IMR-90 (cell line): Measurements from ENCODE around the gene SNRNP70. TPM values are rescaled to one million over a fixed set of nuclear protein-coding genes. Genes with fewer than 3 reads are reported as not detected.

ENCODE experiments used
- ATAC-seq: fragments of 200-7000 bp; cut with Tn5 transposase; 2 replicates; pipeline ENCODE4 v1.9.1; 2020; ENCODE audit warnings: low read depth, mild to moderate bottlenecking, moderate library complexity
- BruUV-seq: library from RNA; stranded (reverse); fragments of 400-500 nt; replicated peaks from 2 replicates; lab custom pipeline; 2021; lab: Mats Ljungman, UMichigan
- CTCF ChIA-PET: fragments of 300-600 bp; formaldehyde crosslinking; extraction: SDS; loops from one replicate; lab custom pipeline; 2021; ENCODE audit warnings: antibody characterized with exemption; lab: Yijun Ruan, JAX
- POLR2A ChIA-PET: fragments of 300-600 bp; sonication (Branson Sonifier 250); formaldehyde crosslinking; loops from one replicate; lab custom pipeline; 2022; ENCODE audit warnings: antibody characterized with exemption; ENCODE audit not compliant: unreplicated experiment; lab: Charles Lee
- DNase-seq: peaks from one replicate; pipeline ENCODE4 v3.0.0; 2013
- H2AFZ ChIP-seq: replicated peaks from 2 replicates; pipeline ENCODE3; 2013; ENCODE audit warnings: low read length, mild to moderate bottlenecking; ENCODE audit not compliant: poor library complexity
- H2AK5ac ChIP-seq: 2 replicates; pipeline ENCODE4 v1.6.1; 2013; ENCODE audit warnings: low read depth, low read length, inconsistent platforms
- H2AK9ac ChIP-seq: replicated peaks from 2 replicates; pipeline ENCODE3; 2013; ENCODE audit warnings: mild to moderate bottlenecking, low read depth, low read length, moderate library complexity; ENCODE audit not compliant: poor library complexity
- H2BK120ac ChIP-seq: 2 replicates; pipeline ENCODE4 v1.6.1; 2013; ENCODE audit warnings: low read depth, low read length, inconsistent platforms
- H2BK15ac ChIP-seq: 3 replicates; pipeline ENCODE4 v1.6.1; 2013; ENCODE audit warnings: low read depth, low read length, inconsistent platforms
- H2BK20ac ChIP-seq: 2 replicates; pipeline ENCODE4 v1.6.1; 2013; ENCODE audit warnings: low read depth, mild to moderate bottlenecking, inconsistent platforms, low read length, moderate library complexity
- H2BK5ac ChIP-seq: 2 replicates; pipeline ENCODE4 v1.6.1; 2013; ENCODE audit warnings: mild to moderate bottlenecking, low read depth, low read length, inconsistent platforms; ENCODE audit not compliant: poor library complexity, severe bottlenecking
- H3K14ac ChIP-seq: replicated peaks from 2 replicates; pipeline ENCODE4 v1.6.1; 2013; ENCODE audit warnings: low read depth, low read length, inconsistent platforms
- H3K18ac ChIP-seq: 2 replicates; pipeline ENCODE4 v1.6.1; 2013; ENCODE audit warnings: low read depth, low read length, control low read depth
- H3K23ac ChIP-seq: 2 replicates; pipeline ENCODE4 v1.6.1; 2013; ENCODE audit warnings: low read depth, low read length, inconsistent platforms
- H3K27ac ChIP-seq: 2 replicates; pipeline ENCODE4 v1.5.1; 2013; ENCODE audit warnings: mild to moderate bottlenecking, control low read depth, low read length; ENCODE audit not compliant: insufficient read depth
- H3K27me3 ChIP-seq: 2 replicates; pipeline ENCODE4 v1.6.1; 2013; ENCODE audit warnings: low read length; ENCODE audit not compliant: control insufficient read depth, insufficient read depth
- H3K36me3 ChIP-seq: 2 replicates; pipeline ENCODE4 v1.6.1; 2013; ENCODE audit warnings: low read length, mixed read lengths; ENCODE audit not compliant: control insufficient read depth, insufficient read depth
- H3K4ac ChIP-seq: 2 replicates; pipeline ENCODE4 v1.6.1; 2013; ENCODE audit warnings: low read depth, low read length, inconsistent platforms
- H3K4me1 ChIP-seq: 2 replicates; pipeline ENCODE4 v1.6.1; 2013; ENCODE audit warnings: low read length, mixed read lengths; ENCODE audit not compliant: control insufficient read depth, insufficient read depth
- H3K4me2 ChIP-seq: 2 replicates; pipeline ENCODE4 v1.6.1; 2013; ENCODE audit warnings: low read depth, mild to moderate bottlenecking, control low read depth, low read length, moderate library complexity
- H3K4me3 ChIP-seq: 2 replicates; pipeline ENCODE4 v1.5.1; 2013; ENCODE audit warnings: low read depth, mild to moderate bottlenecking, control low read depth, low read length, moderate library complexity; ENCODE audit not compliant: insufficient read depth
- H3K56ac ChIP-seq: 2 replicates; pipeline ENCODE4 v1.6.1; 2013; ENCODE audit warnings: low read length, inconsistent platforms; ENCODE audit not compliant: insufficient read depth; ENCODE audit errors: extremely low read depth
- H3K79me1 ChIP-seq, 2 experiments: 2 replicates each; pipeline ENCODE4 v1.6.1; 2013; ENCODE audit warnings: low read length in 2 of 2, inconsistent platforms in 1 of 2, low read depth in 1 of 2
- H3K9ac ChIP-seq: 2 replicates; pipeline ENCODE4 v1.6.1; 2013; ENCODE audit warnings: low read depth, low read length, control low read depth
- H3K9me1 ChIP-seq: 2 replicates; pipeline ENCODE4 v1.6.1; 2013; ENCODE audit warnings: low read length, inconsistent platforms; ENCODE audit not compliant: insufficient read depth
- H3K9me3 ChIP-seq: 2 replicates; pipeline ENCODE4 v1.6.1; 2013; ENCODE audit warnings: low read length; ENCODE audit not compliant: control insufficient read depth, insufficient read depth
- H4K20me1 ChIP-seq: 2 replicates; pipeline ENCODE4 v1.6.1; 2013; ENCODE audit warnings: low read length, inconsistent platforms; ENCODE audit not compliant: insufficient read depth
- H4K5ac ChIP-seq: 2 replicates; pipeline ENCODE4 v1.6.1; 2013; ENCODE audit warnings: mild to moderate bottlenecking, low read depth, low read length, control low read depth
- H4K8ac ChIP-seq, 2 experiments: 2 replicates each; pipeline ENCODE4 v1.6.1; 2013; ENCODE audit warnings: low read depth in 2 of 2, low read length in 2 of 2, control low read depth in 1 of 2, inconsistent platforms in 1 of 2
- H4K91ac ChIP-seq: 2 replicates; pipeline ENCODE4 v1.6.1; 2013; ENCODE audit warnings: low read depth, low read length, inconsistent platforms; ENCODE audit not compliant: insufficient read depth
- BHLHE40 ChIP-seq: fragments of 150-350 bp; IDR thresholded peaks from 2 replicates; pipeline ENCODE4 v1.6.1; 2016; ENCODE audit warnings: mild to moderate bottlenecking, low read depth, low read length
- CEBPB ChIP-seq: IDR thresholded peaks from 2 replicates; pipeline ENCODE4 v1.6.1; 2012; ENCODE audit warnings: low read depth, low read length, improper control_type of control experiment
- CHD1 ChIP-seq: IDR thresholded peaks from 2 replicates; pipeline ENCODE4 v1.6.1; 2012; ENCODE audit warnings: low read depth, low read length, improper control_type of control experiment
- FOS ChIP-seq: fragments of 150-350 bp; IDR thresholded peaks from 2 replicates; pipeline ENCODE4 v1.6.1; 2016; ENCODE audit warnings: low read depth, low read length
- MAFK ChIP-seq: IDR thresholded peaks from 2 replicates; pipeline ENCODE4 v1.6.1; 2012; ENCODE audit warnings: low read depth, low read length, improper control_type of control experiment
- MAZ ChIP-seq: IDR thresholded peaks from 2 replicates; pipeline ENCODE4 v1.6.1; 2012; ENCODE audit warnings: low read depth, mild to moderate bottlenecking, low read length, improper control_type of control experiment, moderate library complexity, borderline replicate concordance
- MXI1 ChIP-seq: IDR thresholded peaks from 2 replicates; pipeline ENCODE4 v1.6.1; 2012; ENCODE audit warnings: low read depth, mild to moderate bottlenecking, low read length, moderate library complexity, borderline replicate concordance
- POLR2A ChIP-seq: IDR thresholded peaks from 2 replicates; pipeline ENCODE4 v1.6.1; 2012; ENCODE audit warnings: mild to moderate bottlenecking, low read depth, low read length
- RAD21 ChIP-seq: IDR thresholded peaks from 2 replicates; pipeline ENCODE4 v1.6.1; 2012; ENCODE audit warnings: low read length, improper control_type of control experiment
- RCOR1 ChIP-seq: IDR thresholded peaks from 2 replicates; pipeline ENCODE4 v1.6.1; 2012; ENCODE audit warnings: mild to moderate bottlenecking, low read length, improper control_type of control experiment; ENCODE audit not compliant: insufficient replicate concordance
- RFX5 ChIP-seq: IDR thresholded peaks from 2 replicates; pipeline ENCODE4 v1.8.0; 2012; ENCODE audit warnings: low read depth, mild to moderate bottlenecking, low read length, moderate library complexity
- SMC3 ChIP-seq: fragments of 150-350 bp; IDR thresholded peaks from 2 replicates; pipeline ENCODE4 v1.6.1; 2016; ENCODE audit warnings: low read depth, mild to moderate bottlenecking, antibody characterized with exemption, low read length, moderate library complexity
- USF2 ChIP-seq: fragments of 150-350 bp; IDR thresholded peaks from 2 replicates; pipeline ENCODE4 v1.6.1; 2017; ENCODE audit warnings: mild to moderate bottlenecking, antibody characterized with exemption, low read length, low read depth
- WGBS, 2 experiments: methylation state at CpG; one replicate each; pipeline versions ENCODE4 v1.1.5 to v1.1.7; 2013; ENCODE audit warnings: missing lambda C conversion rate in 2 of 2; ENCODE audit not compliant: insufficient read length in 1 of 2; ENCODE audit errors: extremely low coverage in 2 of 2; 5-methylcytosine and 5-hydroxymethylcytosine counted together
- dilution Hi-C: fragments of 300-500 bp; cut with HindIII; formaldehyde crosslinking; loops from one replicate; pipeline ENCODE4 v1.14.3; 2018; ENCODE audit warnings: low sequenced_read_pairs; ENCODE audit not compliant: unreplicated experiment
- in situ Hi-C: fragments of 300-500 bp; cut with MboI; formaldehyde crosslinking; loops from 3 replicates; pipeline ENCODE4 v1.14.3; 2019; ENCODE audit warnings: low sequenced_read_pairs, inconsistent platforms, mixed read lengths
- intact Hi-C: fragments of 100-400 bp; cut with micrococcal nuclease; formaldehyde crosslinking; loops from 2 replicates; pipeline ENCODE4 v1.10.0; 2022
- polyA plus RNA-seq, 3 experiments: library from polyadenylated mRNA; depleted of rRNA; stranded (reverse); fragments of >200 nt; gene quantifications; 2 replicates each; pipeline ENCODE4 v1.2.3, GENCODE V29; 2012; ENCODE audit warnings: low replicate concordance in 1 of 3
- total RNA-seq: library from RNA; depleted of rRNA; stranded (reverse); fragments of >200 nt; gene quantifications from 2 replicates; pipeline ENCODE4 v1.2.3, GENCODE V29; 2012
- TF ChIP-seq, protein P1 (sequence below): conservative IDR thresholded peaks from 2 replicates; pipeline ENCODE4 v1.5.1; 2012; ENCODE audit warnings: mild to moderate bottlenecking, low read depth, low read length, improper control_type of control experiment

SNRNP70 gene
- total and polyA plus RNA-seq, 2 of the 4 experiments (the other 2 are of a cell fraction): 72.8 to 200 TPM

DNA sequence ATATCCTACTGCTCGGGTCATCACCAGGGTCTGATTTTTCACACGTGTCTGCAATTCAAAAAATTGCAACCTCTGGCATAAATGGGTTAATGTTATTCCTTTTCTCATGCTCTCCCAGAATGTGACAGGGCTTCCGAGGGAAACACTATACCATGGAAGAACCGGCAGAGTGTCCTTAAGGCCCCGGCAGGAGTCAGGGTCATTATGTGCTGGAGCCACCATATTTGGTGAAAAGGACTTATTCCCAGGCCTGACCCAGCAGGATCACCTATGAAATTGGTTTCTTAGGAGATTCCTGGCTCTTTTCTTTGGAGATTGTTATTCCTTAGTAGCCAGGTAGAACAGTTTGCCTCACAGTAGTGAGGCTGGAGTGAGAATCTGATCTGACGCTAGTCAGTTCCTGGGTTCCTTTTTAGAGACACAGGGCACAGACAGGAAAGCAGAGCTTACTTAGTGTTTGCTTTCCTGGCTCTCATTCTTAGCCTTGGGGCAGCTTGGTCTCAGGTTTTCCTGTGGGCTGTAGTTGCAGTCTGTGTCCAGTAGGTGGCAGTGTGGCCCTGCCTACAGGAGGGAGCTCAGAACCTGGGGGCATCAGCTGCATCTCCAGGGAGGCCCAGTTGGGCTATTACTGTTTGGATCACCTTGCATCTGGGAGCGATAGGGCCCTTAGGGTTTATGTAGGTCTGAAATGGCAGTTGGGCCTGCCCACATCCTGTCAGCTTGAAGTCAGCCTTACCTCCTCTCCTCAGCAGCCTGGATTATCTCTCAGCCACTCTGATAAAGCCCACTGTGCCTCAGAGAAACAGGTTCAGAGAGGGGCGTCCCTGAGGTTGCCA is 12.4 kb downstream of the SNRNP70 start:
- no peak overlapping the region for H4K5ac ChIP-seq
- no peaks in the 10 kb centered on the region for H3K27me3 ChIP-seq
- DNase-seq: peak; percentile 72
- no peak overlapping the region for H2BK5ac ChIP-seq
- no peaks in the 10 kb centered on the region for H3K9me3 ChIP-seq
- no peak overlapping the region for H3K23ac ChIP-seq
- no peak overlapping the region for H2AFZ ChIP-seq
- no peak overlapping the region for H2BK20ac ChIP-seq
- no peak overlapping the region for H3K27ac ChIP-seq
- H3K79me1 ChIP-seq: peaks cover 41 to 55% of the 10 kb centered on the region in 2 experiments
- no peak overlapping the region for H3K4me3 ChIP-seq
- intact Hi-C loops: loop anchor here (1.0 to 2.0 kb wide), 3 partner anchors 49 to 127 kb away; no protein-coding TSS in a partner anchor
- no peak overlapping the region for H4K8ac ChIP-seq
- dilution Hi-C loops: no loop called here
- ChIA-PET POLR2A (interaction anchor here (0.8 to 1.0 kb wide), 2 partner anchors 45 to 63 kb away, joined by 3 read pairs; no protein-coding TSS in a partner anchor), CTCF (interaction anchor here (0.5 to 2.3 kb wide), 19 partner anchors 9 to 124 kb away, joined by 3 to 13 read pairs (median 5); partner anchors contain the start of gene LIN7B)
- peaks cover 70% of the 10 kb centered on the region for H4K20me1 ChIP-seq
- no peak overlapping the region for H3K9ac ChIP-seq
- H3K4ac ChIP-seq: no peak overlapping the region
- H3K56ac ChIP-seq: no peak overlapping the region
- H3K36me3 ChIP-seq: peaks cover 70% of the 10 kb centered on the region
- WGBS, 2 experiments: 50% methylated on average over 1 of the region's 8 CpGs; no CpG with 5 or more reads in 1 of the 2 experiments
- H3K4me1 ChIP-seq: no peaks in the 10 kb centered on the region
- H2BK120ac ChIP-seq: no peak overlapping the region
- peak; percentile 97 for ATAC-seq
- H3K14ac ChIP-seq: no peak overlapping the region
- H4K91ac ChIP-seq: no peak overlapping the region
- BruUV-seq: no TSS peak
- no peak overlapping the region for H3K18ac ChIP-seq
- peak overlapping the region; percentile 2 for H2AK9ac ChIP-seq
- H3K9me1 ChIP-seq: no peaks in the 10 kb centered on the region
- H2BK15ac ChIP-seq: no peak overlapping the region
- no peak overlapping the region for H2AK5ac ChIP-seq
- in situ Hi-C loops: loop anchor here (5.0 kb wide), 1 partner anchor 105 kb away; no protein-coding TSS in a partner anchor
- H3K4me2 ChIP-seq: no peak overlapping the region
- TF ChIP-seq CHD1 (no peak), FOS (no peak), MAFK (no peak), BHLHE40 (no peak; the same call in 1 of the 2 replicates), RAD21 (peak; percentile 93), SMC3 (peak; percentile 80), USF2 (no peak), MXI1 (no peak), RCOR1 (no peak), POLR2A (no peak), RFX5 (no peak), MAZ (0 out of 2 replicates have a peak, but pooled peaks have one; percentile 43), CEBPB (no peak)
- TF ChIP-seq, protein P1, sequence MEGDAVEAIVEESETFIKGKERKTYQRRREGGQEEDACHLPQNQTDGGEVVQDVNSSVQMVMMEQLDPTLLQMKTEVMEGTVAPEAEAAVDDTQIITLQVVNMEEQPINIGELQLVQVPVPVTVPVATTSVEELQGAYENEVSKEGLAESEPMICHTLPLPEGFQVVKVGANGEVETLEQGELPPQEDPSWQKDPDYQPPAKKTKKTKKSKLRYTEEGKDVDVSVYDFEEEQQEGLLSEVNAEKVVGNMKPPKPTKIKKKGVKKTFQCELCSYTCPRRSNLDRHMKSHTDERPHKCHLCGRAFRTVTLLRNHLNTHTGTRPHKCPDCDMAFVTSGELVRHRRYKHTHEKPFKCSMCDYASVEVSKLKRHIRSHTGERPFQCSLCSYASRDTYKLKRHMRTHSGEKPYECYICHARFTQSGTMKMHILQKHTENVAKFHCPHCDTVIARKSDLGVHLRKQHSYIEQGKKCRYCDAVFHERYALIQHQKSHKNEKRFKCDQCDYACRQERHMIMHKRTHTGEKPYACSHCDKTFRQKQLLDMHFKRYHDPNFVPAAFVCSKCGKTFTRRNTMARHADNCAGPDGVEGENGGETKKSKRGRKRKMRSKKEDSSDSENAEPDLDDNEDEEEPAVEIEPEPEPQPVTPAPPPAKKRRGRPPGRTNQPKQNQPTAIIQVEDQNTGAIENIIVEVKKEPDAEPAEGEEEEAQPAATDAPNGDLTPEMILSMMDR: peak; percentile 92
